Stimulated activated CD4-positive, alpha-beta T cell treated with anti-CD3 and anti-CD28 coated beads, Interleukin-15, amount 100 ng/mL, for 24 hours (primary cell): ENCODE results near the gene RNF207.

Experiments
- DNase-seq: peaks from one replicate; pipeline ENCODE4 v3.0.0-alpha.2; 2020

RNF207 gene

DNA sequence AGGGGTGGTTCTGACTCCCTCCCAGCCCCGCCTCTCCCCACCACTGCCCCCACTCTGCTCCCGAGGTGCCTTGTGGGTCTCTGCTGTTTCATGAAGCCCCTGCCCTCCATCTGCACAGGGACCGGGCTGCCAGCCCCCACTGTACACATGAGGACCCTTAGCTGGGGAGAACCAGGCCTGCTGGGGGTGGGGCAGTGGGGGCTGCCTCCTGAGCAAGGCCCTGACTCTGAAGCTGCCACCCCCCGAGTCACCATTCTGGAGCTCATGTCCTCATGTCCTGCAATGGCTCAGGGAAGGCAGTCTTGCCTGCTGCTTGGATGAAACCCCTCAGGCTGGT lies 46.4 kb downstream of the RNF207 start:
- no peak for DNase-seq

DNA sequence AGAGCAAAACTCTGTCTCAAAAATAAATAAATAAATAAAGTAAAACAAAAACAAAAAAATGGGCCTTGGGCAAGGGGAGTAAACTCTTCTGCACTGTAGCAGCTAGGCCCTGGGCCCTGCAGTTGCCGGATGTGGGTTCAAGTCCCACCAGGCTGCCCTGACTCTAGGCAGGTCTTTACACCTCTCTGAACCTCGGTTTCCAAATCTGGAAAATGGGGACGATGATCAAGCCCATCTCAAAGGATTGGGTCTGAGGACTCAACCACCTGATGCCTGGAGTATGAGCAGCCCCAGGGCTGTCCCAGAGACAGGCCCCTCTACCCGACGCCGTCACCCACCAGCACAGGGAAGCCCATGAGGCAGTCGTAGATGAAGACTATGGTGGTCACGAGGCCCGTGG lies 47.5 kb downstream of the RNF207 start:
- no peak for DNase-seq

GRCh38 chr1:6254691-6255090 lies 48.8 kb downstream of the RNF207 start:
- no peak for DNase-seq

DNA sequence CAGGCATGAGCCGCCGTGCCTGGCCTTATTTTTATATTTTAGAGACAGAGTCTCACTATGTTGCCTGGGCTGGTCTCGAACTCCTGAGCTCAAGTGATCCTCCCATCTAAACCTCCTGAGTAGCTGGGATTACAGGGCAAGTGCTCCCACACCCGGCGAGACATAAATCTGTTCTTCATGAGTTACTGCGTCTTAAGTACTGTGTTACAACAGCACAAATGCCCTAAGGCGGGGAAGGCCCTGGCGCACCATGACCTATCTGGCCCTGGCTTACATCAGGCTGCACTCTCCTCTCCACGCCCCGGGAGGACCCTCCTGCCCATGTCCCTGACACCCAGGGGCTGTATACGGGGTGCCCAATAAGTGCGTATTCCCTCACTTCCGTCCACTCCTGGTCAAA lies 50.7 kb downstream of the RNF207 start:
- no peak for DNase-seq

- DNase-seq, result no peak
Observed at GRCh38 chr1:6257541-6258069, 51.7 kb downstream of the RNF207 start.

GRCh38 chr1:6258675-6259074 lies 52.8 kb downstream of the RNF207 start:
- no peak for DNase-seq

DNA sequence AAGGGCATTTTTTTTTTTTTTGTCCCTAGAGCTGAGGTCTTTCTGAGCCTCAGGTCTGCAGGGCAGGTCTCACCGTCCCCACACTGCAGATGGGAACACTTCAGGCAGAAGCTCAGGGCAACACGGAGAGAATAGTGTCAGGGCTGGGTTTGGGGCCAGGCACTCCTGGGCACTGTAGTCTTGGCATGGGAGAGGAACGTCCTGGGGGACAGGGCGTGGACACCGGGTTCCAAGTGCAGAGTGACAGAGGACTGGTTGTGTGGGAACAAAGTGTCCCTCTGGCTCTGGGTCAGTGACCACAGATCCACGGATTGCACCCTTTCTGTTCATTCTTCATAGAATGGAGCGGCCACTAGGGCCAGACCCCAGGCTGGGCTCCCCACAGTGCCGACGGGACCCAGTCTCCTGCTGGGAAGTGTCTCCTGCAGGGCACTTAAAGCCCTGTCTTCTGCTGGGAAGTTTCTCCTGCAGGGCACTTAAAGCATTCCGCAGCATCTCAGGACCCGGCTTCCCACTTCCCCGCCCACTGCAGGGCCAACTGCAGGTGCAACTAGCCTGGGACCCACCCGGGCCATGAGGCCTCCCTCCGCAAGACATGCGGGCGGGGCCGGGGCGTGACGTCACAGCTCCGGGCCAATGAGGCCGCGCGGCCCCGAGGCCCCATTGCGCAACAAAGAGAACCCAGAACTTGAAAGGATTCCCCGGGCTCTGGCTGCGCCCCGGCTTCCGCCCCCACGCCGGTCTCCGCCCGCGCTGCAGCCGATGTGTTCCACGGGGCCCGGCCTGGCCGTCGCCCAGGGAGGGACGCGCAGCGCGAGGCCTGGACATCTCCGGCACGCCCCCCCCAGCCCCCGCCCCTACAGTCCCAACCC lies 53.8 kb downstream of the RNF207 start:
- peak; percentile 85 for DNase-seq

DNA sequence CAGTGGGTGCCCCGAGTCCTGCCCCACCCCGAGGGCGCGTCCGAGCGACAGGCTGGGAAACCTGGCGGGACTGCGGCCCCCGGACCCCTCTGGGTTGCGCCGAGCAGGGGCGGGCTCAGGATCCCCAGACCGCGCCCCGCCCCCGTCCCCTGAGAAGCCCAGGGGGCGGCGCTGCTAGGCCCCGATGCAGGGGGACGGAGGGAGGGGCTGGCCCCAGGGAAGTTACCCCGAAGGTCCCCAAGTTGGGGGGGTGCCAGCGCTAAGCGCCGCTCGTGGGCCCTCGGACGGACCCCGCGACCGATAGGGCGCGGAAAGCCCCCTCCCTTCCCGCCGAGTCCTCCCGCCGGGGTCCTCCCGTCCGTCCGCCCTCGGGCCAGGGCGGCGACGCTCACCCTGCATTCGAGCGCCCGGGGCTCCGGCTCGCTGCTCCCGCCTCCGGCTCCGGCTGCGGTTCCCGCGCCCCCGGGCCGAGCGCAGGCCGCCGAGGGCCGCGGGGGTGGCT lies 54.6 kb downstream of the RNF207 start:
- peak; percentile 32 for DNase-seq

DNA sequence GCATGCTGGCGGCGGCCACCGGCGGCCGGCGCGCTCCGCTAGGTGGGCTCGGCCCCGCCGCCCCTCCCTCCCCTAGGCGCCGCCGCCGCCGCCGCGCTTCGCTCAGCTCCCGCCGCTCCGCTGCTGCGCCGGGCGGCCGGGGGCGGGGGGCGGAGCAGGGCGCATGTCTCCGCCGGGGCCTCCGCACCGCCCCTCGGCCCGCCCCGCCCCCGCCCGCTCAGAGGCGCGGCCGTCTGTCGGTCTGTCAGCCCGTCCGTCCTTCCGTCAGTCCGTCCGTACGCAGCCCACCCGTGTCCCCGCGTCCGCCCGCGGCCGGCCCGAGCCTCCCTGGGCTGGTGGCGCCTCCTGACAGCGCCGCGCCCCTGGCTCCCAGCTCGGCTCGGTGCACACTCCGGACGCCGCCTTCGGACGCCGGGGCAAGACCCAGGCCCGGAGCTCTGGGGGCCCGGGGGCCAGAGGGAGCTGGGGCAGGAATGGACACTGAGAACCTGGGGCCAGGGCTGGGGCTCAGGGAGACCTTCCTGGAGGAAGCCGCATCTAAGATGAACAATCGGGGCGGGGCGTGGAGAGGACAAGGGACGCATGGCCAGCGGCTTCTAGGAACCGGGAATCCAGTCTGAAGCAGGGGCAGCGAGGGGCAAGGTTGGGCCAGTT lies 55.2 kb downstream of the RNF207 start, which contains the start of gene GPR153:
TSS of gene GPR153 (minus strand) at position 138 of the 654 bp plus-strand sequence. CDS start 6,193 bp downstream, outside the sequence.
- DNase-seq, result peak; percentile 77

GRCh38 chr1:6261615-6261995 lies 55.7 kb downstream of the RNF207 start:
- DNase-seq, result no peak

GRCh38 chr1:6262555-6263420 lies 56.9 kb downstream of the RNF207 start:
- DNase-seq, result no peak

GRCh38 chr1:6263716-6264115 lies 57.8 kb downstream of the RNF207 start:
- DNase-seq, result no peak

DNA sequence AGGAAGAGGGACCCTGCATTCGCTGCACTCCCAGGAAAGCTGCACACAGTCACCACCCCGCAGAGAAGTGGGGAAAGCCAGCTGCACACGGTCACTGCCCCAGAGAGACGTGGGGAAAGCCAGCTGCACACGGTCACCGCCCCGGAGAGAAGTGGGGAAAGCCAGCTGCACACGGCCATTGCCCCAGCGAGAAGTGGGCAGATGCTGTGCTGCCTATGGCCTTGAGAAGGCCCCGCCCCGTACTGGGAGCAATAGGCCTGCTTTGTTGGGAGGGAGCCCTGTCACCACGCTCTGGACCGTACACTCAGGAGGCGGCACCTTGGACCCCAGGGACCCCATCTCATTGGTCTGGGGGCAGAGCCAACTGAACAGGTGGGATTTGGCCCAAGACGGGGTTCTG lies 59.2 kb downstream of the RNF207 start:
- no peak for DNase-seq

GRCh38 chr1:6266641-6267040 lies 60.7 kb downstream of the RNF207 start:
- DNase-seq, result no peak

DNA sequence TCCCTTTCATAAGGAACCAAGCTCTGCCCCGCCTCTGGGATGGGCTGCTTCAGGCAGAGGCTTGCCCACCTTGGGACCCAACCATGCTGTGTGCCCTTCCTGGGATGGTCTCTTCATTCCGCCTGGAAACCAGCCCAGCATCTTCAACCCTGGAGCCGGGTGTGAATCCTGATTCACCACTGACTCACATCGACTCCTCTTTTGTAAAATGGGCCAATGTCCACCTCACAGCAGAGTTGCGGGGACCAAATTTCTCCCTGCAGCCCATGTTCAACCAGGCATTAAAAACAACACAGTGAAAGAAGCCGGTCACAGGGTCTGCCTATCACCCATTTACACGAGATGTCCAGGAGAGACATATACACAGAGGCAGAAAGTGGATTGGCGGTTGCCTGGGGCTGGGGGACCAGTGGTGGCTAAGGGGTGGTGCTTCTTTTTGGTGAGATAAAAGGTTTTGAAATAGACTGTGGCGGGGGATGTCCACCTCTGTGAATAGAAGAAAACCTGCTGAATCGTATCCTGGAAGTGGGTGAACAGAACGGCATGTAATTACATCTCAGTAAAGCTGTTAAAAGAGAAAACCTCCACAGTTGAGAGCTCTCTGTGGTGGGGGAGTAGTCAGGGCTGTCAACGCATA lies 61.9 kb downstream of the RNF207 start:
- DNase-seq, result no peak

- DNase-seq, result no peak
Observed at GRCh38 chr1:6268415-6268814, 62.5 kb downstream of the RNF207 start.

- DNase-seq, result no peak
Observed at GRCh38 chr1:6269296-6269695, 63.4 kb downstream of the RNF207 start.

GRCh38 chr1:6269720-6270400 lies 63.9 kb downstream of the RNF207 start:
- DNase-seq, result no peak

DNA sequence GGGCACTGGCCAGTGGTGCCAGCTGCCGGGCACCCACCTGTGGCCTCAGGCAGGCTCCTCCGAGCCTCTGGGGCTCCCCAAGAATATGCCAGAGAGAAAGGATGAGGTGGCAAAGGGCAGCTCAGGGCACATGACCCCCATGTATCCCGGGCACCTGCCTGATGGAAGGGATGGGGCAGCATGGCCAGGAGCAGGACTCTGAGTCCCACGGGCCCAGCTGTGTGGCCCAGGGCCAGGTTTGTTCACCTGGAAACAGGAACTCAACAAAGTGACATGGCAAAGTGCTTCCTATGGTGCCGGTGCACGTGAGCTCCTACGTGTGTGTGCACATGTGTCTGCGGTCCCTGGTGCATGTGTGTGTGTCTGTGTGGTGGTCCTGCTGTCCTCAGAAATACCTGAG lies 64.5 kb downstream of the RNF207 start:
- no peak for DNase-seq
